Keratinocyte (primary cell): ENCODE measurements around the gene KCNJ9.

Experiments used
- EZH2 ChIP-seq: IDR thresholded peaks from one replicate; pipeline ENCODE4 v1.6.1; 2012; ENCODE audit warnings: inconsistent platforms, mild to moderate bottlenecking, low read length, moderate library complexity
- TF ChIP-seq, protein P1 (sequence below), 3 experiments: IDR thresholded peaks in 1 of 3; conservative IDR thresholded peaks in 1 of 3; optimal IDR thresholded peaks in 1 of 3; 2 replicates in 2 of 3; 3 replicates in 1 of 3; pipeline versions ENCODE3 to v1.5.1; 2011; ENCODE audit warnings: low read length in 3 of 3, mild to moderate bottlenecking in 3 of 3, moderate library complexity in 2 of 3, control low read depth in 1 of 3, inconsistent platforms in 1 of 3; ENCODE audit not compliant: insufficient read depth in 2 of 3; ENCODE audit errors: extremely low read depth in 1 of 3

DNA sequence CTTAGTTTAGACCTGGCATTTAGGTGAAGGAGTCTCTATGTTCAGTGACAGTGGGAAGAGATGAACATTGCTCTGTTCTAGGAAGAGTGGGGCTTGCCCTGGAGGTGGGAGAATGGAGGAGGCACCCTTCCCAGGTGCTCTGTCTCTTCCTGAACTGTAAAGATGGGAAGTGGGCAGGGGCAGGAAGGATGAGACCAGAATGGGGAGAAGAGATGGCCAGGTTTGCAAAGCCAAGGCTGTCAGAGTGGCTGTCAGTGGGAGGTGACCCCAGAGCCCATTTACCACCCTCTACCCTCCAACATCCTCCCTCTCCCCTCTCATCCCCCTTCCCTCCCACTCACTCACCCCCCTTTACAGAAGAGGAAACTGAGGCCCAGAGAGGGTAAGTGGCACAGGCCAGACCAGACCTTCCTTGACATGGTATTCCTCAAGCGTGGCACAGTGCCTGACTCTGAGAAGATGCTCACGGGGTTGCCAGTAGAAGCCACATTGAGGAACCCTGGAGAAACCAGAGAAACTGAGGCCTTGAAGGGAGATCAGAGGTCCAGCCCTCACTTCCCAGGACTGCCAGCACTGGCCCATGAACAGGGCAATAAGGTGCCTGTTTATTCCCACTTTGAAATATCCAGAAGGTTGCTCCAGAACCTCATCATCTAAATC lies 18.5 kb downstream of the KCNJ9 start:
- TF ChIP-seq, protein P1, sequence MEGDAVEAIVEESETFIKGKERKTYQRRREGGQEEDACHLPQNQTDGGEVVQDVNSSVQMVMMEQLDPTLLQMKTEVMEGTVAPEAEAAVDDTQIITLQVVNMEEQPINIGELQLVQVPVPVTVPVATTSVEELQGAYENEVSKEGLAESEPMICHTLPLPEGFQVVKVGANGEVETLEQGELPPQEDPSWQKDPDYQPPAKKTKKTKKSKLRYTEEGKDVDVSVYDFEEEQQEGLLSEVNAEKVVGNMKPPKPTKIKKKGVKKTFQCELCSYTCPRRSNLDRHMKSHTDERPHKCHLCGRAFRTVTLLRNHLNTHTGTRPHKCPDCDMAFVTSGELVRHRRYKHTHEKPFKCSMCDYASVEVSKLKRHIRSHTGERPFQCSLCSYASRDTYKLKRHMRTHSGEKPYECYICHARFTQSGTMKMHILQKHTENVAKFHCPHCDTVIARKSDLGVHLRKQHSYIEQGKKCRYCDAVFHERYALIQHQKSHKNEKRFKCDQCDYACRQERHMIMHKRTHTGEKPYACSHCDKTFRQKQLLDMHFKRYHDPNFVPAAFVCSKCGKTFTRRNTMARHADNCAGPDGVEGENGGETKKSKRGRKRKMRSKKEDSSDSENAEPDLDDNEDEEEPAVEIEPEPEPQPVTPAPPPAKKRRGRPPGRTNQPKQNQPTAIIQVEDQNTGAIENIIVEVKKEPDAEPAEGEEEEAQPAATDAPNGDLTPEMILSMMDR (optimal IDR thresholded peaks at IDR 0.05 in 1 of 3, IDR thresholded peaks at IDR 0.05 in 1 of 3, conservative IDR thresholded peaks at IDR 0.05 in 1 of 3; ENCODE audit: extremely low read depth in 1 of 3, insufficient read depth in 2 of 3, low read length in 3 of 3): no peak
- TF ChIP-seq EZH2: no peak
